Spleen (tissue), 11 donors: ENCODE results near the gene SLC39A10. TPM values are rescaled to one million over a fixed set of nuclear protein-coding genes. Genes with fewer than 3 reads are reported as not detected.

ENCODE experiments used
- DNase-seq: peaks from one replicate; pipeline ENCODE4 v3.0.0-alpha.2; 2020
- H3K27ac ChIP-seq, 8 donors: fragments of 200-600 bp; sonication (generic) in 7 of 8; 1 replicate in 4 of 8; 2 replicates in 4 of 8; pipeline versions ENCODE4 v1.5.0 to v1.8.0; 2016 to 2021; ENCODE audit warnings: inconsistent platforms in 4 of 8, mild to moderate bottlenecking in 4 of 8, moderate library complexity in 1 of 8
- H3K27me3 ChIP-seq, 7 donors: fragments of 200-600 bp; sonication (generic) in 6 of 7; replicated peaks in 1 of 7; 1 replicate in 4 of 7; 2 replicates in 3 of 7; pipeline versions ENCODE4 v1.5.0 to v1.8.0; 2016 to 2021; ENCODE audit warnings: inconsistent platforms in 3 of 7, mild to moderate bottlenecking in 1 of 7
- H3K36me3 ChIP-seq, 6 donors: fragments of 200-600 bp; sonication (generic) in 5 of 6; 1 replicate in 4 of 6; 2 replicates in 2 of 6; pipeline versions ENCODE4 v1.5.0 to v1.8.0; 2016 to 2021; ENCODE audit warnings: inconsistent platforms in 2 of 6
- H3K4me1 ChIP-seq, 6 donors: fragments of 200-600 bp; sonication (generic) in 5 of 6; 1 replicate in 3 of 6; 2 replicates in 3 of 6; pipeline versions ENCODE4 v1.5.0 to v1.8.0; 2016 to 2021; ENCODE audit warnings: inconsistent platforms in 3 of 6
- H3K4me3 ChIP-seq, 8 donors: fragments of 200-600 bp; sonication (generic) in 7 of 8; 1 replicate in 4 of 8; 2 replicates in 4 of 8; pipeline versions ENCODE4 v1.5.0 to v1.8.0; 2016 to 2021; ENCODE audit warnings: inconsistent platforms in 4 of 8, mild to moderate bottlenecking in 4 of 8, moderate library complexity in 2 of 8
- H3K9me3 ChIP-seq, 8 donors: fragments of 200-600 bp; sonication (generic) in 7 of 8; 1 replicate in 4 of 8; 2 replicates in 4 of 8; pipeline versions ENCODE4 v1.5.0 to v1.8.0; 2016 to 2021; ENCODE audit warnings: inconsistent platforms in 4 of 8
- CTCF ChIP-seq, 11 experiments: fragments of 200-600 bp in 7 of 11; fragments of 450-650 bp in 4 of 11; sonication (generic) in 4 of 11; IDR thresholded peaks in 8 of 11; conservative IDR thresholded peaks in 3 of 11; 1 replicate in 7 of 11; 2 replicates in 4 of 11; pipeline versions ENCODE4 v1.4.0 to v1.8.0; 2016 to 2021; ENCODE audit warnings: antibody characterized with exemption in 11 of 11, inconsistent platforms in 4 of 11, mild to moderate bottlenecking in 1 of 11
- POLR2A ChIP-seq, 3 donors: fragments of 450-650 bp; IDR thresholded peaks; one replicate each; pipeline ENCODE4 v1.5.1; 2017; ENCODE audit warnings: antibody characterized with exemption in 3 of 3, mild to moderate bottlenecking in 1 of 3
- POLR2AphosphoS5 ChIP-seq, 3 donors: sonication (generic); formaldehyde crosslinking; IDR thresholded peaks; one replicate each; pipeline ENCODE4 v1.5.1; 2017; ENCODE audit warnings: antibody characterized with exemption in 3 of 3
- WGBS, 5 donors: extraction: QIAGEN DNeasy Blood & Tissue Kit in 3 of 5; methylation state at CpG; one replicate each; pipeline versions ENCODE4 v1.1.5 to v1.1.7; 2013 to 2018; 5-methylcytosine and 5-hydroxymethylcytosine counted together
- intact Hi-C: fragments of 100-400 bp; cut with DNase I; formaldehyde crosslinking; loops from one replicate; pipeline ENCODE4 v1.15.0; 2023; ENCODE audit warnings: low total_unique reads
- polyA plus RNA-seq, 3 donors: library from polyadenylated mRNA; stranded (reverse); fragments of 200-250 nt; gene quantifications; one replicate each; pipeline ENCODE4 v1.2.1, GENCODE V29; 2013
- total RNA-seq, 7 donors: library from RNA; depleted of rRNA in 3 of 7; stranded (reverse); fragments of >200 nt in 3 of 7; fragmentation: NEBNext Ultra II Directional in 4 of 7; extraction: Animal tissue kit (Norgen Biotek cat#: 25700) in 4 of 7; gene quantifications; one replicate each; pipeline versions ENCODE4 v1.1.0 to v1.2.1, GENCODE V29; 2016 to 2021
- donor health status: healthy with polysubstance abuse.
- donor health status: DM: no; HTN: no; CAD: no; lungs with moderate emphysema.
- donor health status: DM: no; HTN: no; CAD: no.
- donor health status: Bipolar disorder and iron deficiency.
- donor health status: healthy.
- donor health status: DM: no; HTN: no; CAD: no.
- donor health status: DM: yes; HTN: yes; CAD: no.

SLC39A10 gene
- total and polyA plus RNA-seq, 10 donors, result 7.9 to 78.1 (median 51.6) TPM

DNA sequence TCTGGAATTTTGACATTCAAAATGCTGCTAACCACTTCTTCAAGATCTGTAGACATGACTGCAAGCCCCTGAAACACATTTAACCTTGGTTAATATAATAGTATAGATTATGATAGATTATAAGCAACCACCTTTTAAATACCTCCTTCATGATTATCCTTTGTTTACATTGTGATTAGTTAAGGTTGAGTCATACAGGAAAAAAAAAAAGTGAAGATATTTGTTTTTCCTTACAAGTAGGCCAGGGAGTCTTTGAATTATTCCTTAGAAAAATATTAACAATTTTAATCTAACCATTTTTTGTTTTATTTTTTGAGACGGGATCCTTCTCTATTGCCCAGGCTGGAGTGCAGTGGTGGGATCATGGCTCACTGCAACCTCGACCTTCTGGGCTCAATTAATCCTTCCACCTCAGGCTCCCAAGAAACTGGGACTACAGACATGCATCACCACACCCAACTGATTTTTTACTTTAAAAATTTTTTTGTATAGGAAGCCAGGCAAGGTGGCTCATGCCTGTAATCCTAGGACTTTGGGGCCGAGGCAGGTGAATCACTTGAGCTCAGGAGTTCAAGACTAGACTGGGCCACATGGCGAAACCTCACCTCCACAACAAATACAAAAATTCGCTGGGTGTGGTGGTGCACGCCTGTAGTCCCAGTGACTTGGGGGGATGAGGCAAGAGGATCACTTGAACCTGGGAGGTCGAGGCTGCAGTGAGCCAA lies 99.4 kb downstream of the SLC39A10 start:
- intact Hi-C loops, result no loop called here
- Histone ChIP-seq H3K27me3 (no peaks in the 10 kb centered on the region), H3K9me3 (peaks cover 0 to 29% (median 19%) of the 10 kb centered on the region in 8 donors), H3K4me3 (no peak overlapping the region), H3K4me1 (no peaks in the 10 kb centered on the region), H3K27ac (no peak overlapping the region), H3K36me3 (no peaks in the 10 kb centered on the region)
- no peak for TF ChIP-seq CTCF (IDR thresholded peaks at IDR 0.05 in 8 of 11, conservative IDR thresholded peaks at IDR 0.05 in 3 of 11)
- TF ChIP-seq POLR2AphosphoS5 (IDR thresholded peaks at IDR 0.05), result no peak
- no peak for TF ChIP-seq POLR2A (IDR thresholded peaks at IDR 0.05)
- WGBS, 5 donors, result 81 to 87% (median 82%) methylated on average over 7 of the region's 7 CpGs
- DNase-seq, result no peak

DNA sequence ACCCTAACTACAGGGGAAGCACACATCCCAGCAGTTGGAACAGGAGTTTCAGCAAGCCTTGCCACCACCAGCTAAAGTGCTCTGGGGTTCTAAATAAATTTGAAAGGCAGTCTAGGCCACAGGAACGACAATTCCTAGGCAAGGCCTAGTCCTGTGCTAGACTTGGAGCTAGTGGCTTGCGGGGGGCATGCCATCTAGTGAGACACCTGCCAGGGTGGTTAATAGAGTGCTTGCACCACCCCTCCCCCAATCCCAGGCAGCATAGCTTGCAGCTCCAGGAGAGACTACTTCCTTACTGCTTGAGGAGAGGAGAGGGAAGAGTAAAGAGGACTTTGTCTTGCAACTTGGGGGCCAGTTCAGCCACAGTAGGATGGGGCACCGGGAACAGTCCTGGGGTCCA lies 101.8 kb downstream of the SLC39A10 start:
- no peaks in the 10 kb centered on the region for H3K36me3 ChIP-seq
- H3K9me3 ChIP-seq, result peaks cover 0 to 54% (median 42%) of the 10 kb centered on the region in 8 donors
- DNase-seq, result no peak
- intact Hi-C loops, result no loop called here
- no peak for TF ChIP-seq POLR2AphosphoS5 (IDR thresholded peaks at IDR 0.05)
- TF ChIP-seq POLR2A (IDR thresholded peaks at IDR 0.05), result no peak
- no peak for TF ChIP-seq CTCF (IDR thresholded peaks at IDR 0.05 in 8 of 11, conservative IDR thresholded peaks at IDR 0.05 in 3 of 11)
- no peaks in the 10 kb centered on the region for H3K27me3 ChIP-seq
- no peaks in the 10 kb centered on the region for H3K4me1 ChIP-seq
- WGBS, 5 donors, result 89 to 98% (median 97%) methylated on average over 2 to 3 of the region's 3 CpGs
- no peak overlapping the region for H3K27ac ChIP-seq
- no peak overlapping the region for H3K4me3 ChIP-seq

- intact Hi-C loops, result no loop called here
- TF ChIP-seq POLR2AphosphoS5 (IDR thresholded peaks at IDR 0.05), result no peak
- no peak for TF ChIP-seq POLR2A (IDR thresholded peaks at IDR 0.05)
- TF ChIP-seq CTCF (IDR thresholded peaks at IDR 0.05 in 8 of 11, conservative IDR thresholded peaks at IDR 0.05 in 3 of 11), result no peak
- DNase-seq, result no peak
- H3K27ac ChIP-seq, result no peak overlapping the region
- H3K4me1 ChIP-seq, result no peaks in the 10 kb centered on the region
- WGBS, 5 donors, result 85 to 100% (median 96%) methylated on average over 1 of the region's 1 CpG
- no peaks in the 10 kb centered on the region for H3K27me3 ChIP-seq
- H3K36me3 ChIP-seq, result no peaks in the 10 kb centered on the region
- H3K4me3 ChIP-seq, result no peak overlapping the region
- H3K9me3 ChIP-seq, result peaks cover 0 to 64% (median 53%) of the 10 kb centered on the region in 8 donors
These were observed 102.9 kb downstream of the SLC39A10 start for GRCh38 chr2:195759877-195760276.

GRCh38 chr2:195763866-195764265 lies 106.8 kb downstream of the SLC39A10 start:
- intact Hi-C loops, result no loop called here
- H3K27me3 ChIP-seq, result no peaks in the 10 kb centered on the region
- H3K4me1 ChIP-seq, result no peaks in the 10 kb centered on the region
- no peak for DNase-seq
- H3K4me3 ChIP-seq, result no peak overlapping the region
- no peak overlapping the region for H3K27ac ChIP-seq
- no peaks in the 10 kb centered on the region for H3K36me3 ChIP-seq
- H3K9me3 ChIP-seq, result peaks cover 0 to 75% (median 65%) of the 10 kb centered on the region in 8 donors
- no peak for TF ChIP-seq POLR2A (IDR thresholded peaks at IDR 0.05)
- TF ChIP-seq POLR2AphosphoS5 (IDR thresholded peaks at IDR 0.05), result no peak
- TF ChIP-seq CTCF (IDR thresholded peaks at IDR 0.05 in 8 of 11, conservative IDR thresholded peaks at IDR 0.05 in 3 of 11), result no peak
